Mesenchymal stem cell (in vitro differentiated cells and primary cell): ENCODE measurements around the gene BAZ1B.
"Not testable (repeated sequence)": the region's sequence is repeated elsewhere in the genome, so short reads cannot be mapped to it uniquely, and the experiment has no call there.

ENCODE experiments used
- DNase-seq: peaks from one replicate; pipeline ENCODE4 v3.0.0-alpha.2; 2013
- H2AFZ ChIP-seq: one replicate; pipeline ENCODE4 v1.6.1; 2013; ENCODE audit warnings: low read depth, mild to moderate bottlenecking, control low read depth, inconsistent platforms, low read length, moderate library complexity
- H2AK5ac ChIP-seq: 2 replicates; pipeline ENCODE4 v1.6.1; 2013; ENCODE audit warnings: low read length, moderate library complexity, mild to moderate bottlenecking, inconsistent platforms; ENCODE audit not compliant: severe bottlenecking
- H2BK120ac ChIP-seq: one replicate; pipeline ENCODE4 v1.6.1; 2013; ENCODE audit warnings: low read depth, mild to moderate bottlenecking, inconsistent platforms, low read length, moderate library complexity
- H2BK12ac ChIP-seq, 2 experiments: one replicate each; pipeline ENCODE4 v1.6.1; 2013; ENCODE audit warnings: inconsistent platforms in 2 of 2, low read length in 2 of 2, mild to moderate bottlenecking in 2 of 2, moderate library complexity in 2 of 2, control low read depth in 1 of 2
- H2BK15ac ChIP-seq: one replicate; pipeline ENCODE4 v1.6.1; 2013; ENCODE audit warnings: mild to moderate bottlenecking, low read depth, inconsistent platforms; ENCODE audit not compliant: poor library complexity, severe bottlenecking
- H2BK5ac ChIP-seq: 2 replicates; pipeline ENCODE4 v1.6.1; 2013; ENCODE audit warnings: low read depth, mild to moderate bottlenecking, low read length, control low read depth, inconsistent platforms; ENCODE audit not compliant: poor library complexity, severe bottlenecking
- H3K14ac ChIP-seq, 2 experiments: one replicate each; pipeline ENCODE4 v1.6.1; 2013; ENCODE audit warnings: inconsistent platforms in 2 of 2, low read length in 2 of 2, control low read depth in 1 of 2, mild to moderate bottlenecking in 1 of 2, moderate library complexity in 1 of 2
- H3K18ac ChIP-seq, 2 experiments: one replicate each; pipeline ENCODE4 v1.6.1; 2013; ENCODE audit warnings: inconsistent platforms in 2 of 2, low read length in 2 of 2, control low read depth in 1 of 2, low read depth in 1 of 2, mild to moderate bottlenecking in 1 of 2
- H3K23ac ChIP-seq, 2 experiments: one replicate each; pipeline ENCODE4 v1.6.1; 2013; ENCODE audit warnings: inconsistent platforms in 2 of 2, low read length in 2 of 2, mild to moderate bottlenecking in 2 of 2, moderate library complexity in 2 of 2, control low read depth in 1 of 2
- H3K27ac ChIP-seq: 2 replicates; pipeline ENCODE4 v1.5.1; 2013; ENCODE audit warnings: mild to moderate bottlenecking, moderate library complexity, low read length, control low read depth, inconsistent platforms; ENCODE audit not compliant: poor library complexity, severe bottlenecking
- H3K27me3 ChIP-seq, 2 experiments: 2 replicates each; pipeline versions ENCODE4 v1.6.1 to v1.7.0; 2013; ENCODE audit warnings: low read length in 2 of 2, mild to moderate bottlenecking in 2 of 2, moderate library complexity in 2 of 2, control low read depth in 1 of 2, inconsistent platforms in 1 of 2; ENCODE audit not compliant: control insufficient read depth in 1 of 2, insufficient read depth in 1 of 2
- H3K36me3 ChIP-seq, 2 experiments: 2 replicates each; pipeline versions ENCODE4 v1.6.1 to v1.7.0; 2013; ENCODE audit warnings: low read length in 2 of 2, control low read depth in 1 of 2, inconsistent platforms in 1 of 2, low read depth in 1 of 2, mild to moderate bottlenecking in 1 of 2; ENCODE audit not compliant: insufficient read depth in 2 of 2, control insufficient read depth in 1 of 2
- H3K4ac ChIP-seq, 2 experiments: one replicate each; pipeline ENCODE4 v1.6.1; 2013; ENCODE audit warnings: inconsistent platforms in 2 of 2, low read length in 2 of 2, mild to moderate bottlenecking in 2 of 2, moderate library complexity in 2 of 2, control low read depth in 1 of 2, low read depth in 1 of 2
- H3K4me1 ChIP-seq: 2 replicates; pipeline ENCODE4 v1.6.1; 2013; ENCODE audit warnings: low read depth, low read length, control low read depth; ENCODE audit not compliant: control insufficient read depth, insufficient read depth
- H3K4me2 ChIP-seq: 2 replicates; pipeline ENCODE4 v1.6.1; 2013; ENCODE audit warnings: low read length, mild to moderate bottlenecking, inconsistent platforms; ENCODE audit not compliant: poor library complexity, severe bottlenecking
- H3K4me3 ChIP-seq, 2 experiments: 2 replicates each; pipeline versions ENCODE4 v1.5.1 to v1.7.0; 2013; ENCODE audit warnings: low read length in 2 of 2, mild to moderate bottlenecking in 2 of 2, control low read depth in 1 of 2, low read depth in 1 of 2; ENCODE audit not compliant: insufficient read depth in 1 of 2
- H3K79me1 ChIP-seq: replicated peaks from 2 replicates; pipeline ENCODE4 v1.6.1; 2013; ENCODE audit warnings: mild to moderate bottlenecking, control low read depth, low read length, inconsistent platforms; ENCODE audit not compliant: poor library complexity, severe bottlenecking
- H3K9ac ChIP-seq: 2 replicates; pipeline ENCODE4 v1.7.0; 2013; ENCODE audit warnings: mild to moderate bottlenecking, low read length, moderate library complexity
- H3K9me3 ChIP-seq: 2 replicates; pipeline ENCODE4 v1.7.0; 2013; ENCODE audit warnings: mild to moderate bottlenecking, low read length; ENCODE audit not compliant: control insufficient read depth
- H4K8ac ChIP-seq: one replicate; pipeline ENCODE4 v1.6.1; 2013; ENCODE audit warnings: inconsistent platforms, mild to moderate bottlenecking, low read length, moderate library complexity
- H4K91ac ChIP-seq: one replicate; pipeline ENCODE4 v1.6.1; 2013; ENCODE audit warnings: mild to moderate bottlenecking, low read length, inconsistent platforms
- WGBS: methylation state at CpG from one replicate; pipeline ENCODE4 v1.1.7; 2013; ENCODE audit warnings: mixed read lengths; 5-methylcytosine and 5-hydroxymethylcytosine counted together

BAZ1B gene

DNA sequence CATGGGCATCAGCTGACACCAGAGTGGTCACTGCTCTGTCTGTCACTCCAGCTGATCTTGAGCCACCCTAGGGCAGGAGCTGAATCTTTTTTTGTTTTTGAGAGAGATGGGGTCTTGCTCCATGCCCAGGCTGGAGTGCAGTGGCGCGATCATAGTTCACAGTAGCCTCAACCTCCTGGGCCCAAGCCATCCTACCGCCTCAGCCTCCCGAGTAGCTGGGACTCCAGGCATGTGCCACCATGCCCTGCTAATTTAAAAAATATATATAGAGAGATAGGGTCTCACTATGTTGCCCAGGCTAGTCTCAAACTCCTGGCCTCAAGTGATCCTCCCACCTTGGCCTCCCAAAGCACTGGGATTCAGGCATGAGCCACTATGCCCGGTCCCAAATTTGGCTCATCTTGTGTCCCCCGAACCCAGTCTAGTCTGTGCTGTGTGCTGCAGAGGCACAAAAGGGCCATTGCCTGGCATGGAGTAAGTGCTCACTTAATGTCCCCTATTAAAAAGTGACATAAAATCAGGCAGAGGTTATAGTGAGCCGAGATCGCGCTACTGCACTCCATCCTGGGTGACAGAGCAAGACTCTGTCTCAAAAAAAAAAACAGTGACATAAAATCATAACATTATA, 96.6 kb downstream of the BAZ1B start:
- H2AFZ ChIP-seq: no peak overlapping the region
- H3K4me1 ChIP-seq: peaks cover 7% of the 10 kb centered on the region
- H3K9ac ChIP-seq: no peak overlapping the region
- peaks cover 0 to 25% of the 10 kb centered on the region in 2 experiments for H3K27me3 ChIP-seq
- no peak overlapping the region for H2BK120ac ChIP-seq
- H3K9me3 ChIP-seq: no peaks in the 10 kb centered on the region
- no peak overlapping the region for H3K14ac ChIP-seq
- no peak overlapping the region for H4K8ac ChIP-seq
- no peak for DNase-seq
- no peak overlapping the region for H3K4me2 ChIP-seq
- H2AK5ac ChIP-seq: no peak overlapping the region
- no peak overlapping the region for H3K23ac ChIP-seq
- no peak overlapping the region for H4K91ac ChIP-seq
- no peak overlapping the region for H3K4ac ChIP-seq
- no peak overlapping the region for H3K18ac ChIP-seq
- H2BK15ac ChIP-seq: no peak overlapping the region
- H2BK12ac ChIP-seq: no peak overlapping the region
- H2BK5ac ChIP-seq: no peak overlapping the region
- no peaks in the 10 kb centered on the region for H3K36me3 ChIP-seq
- H3K4me3 ChIP-seq: no peak overlapping the region
- 100% methylated on average over 8 of the region's 9 CpGs for WGBS
- H3K79me1 ChIP-seq: no peaks in the 10 kb centered on the region
- H3K27ac ChIP-seq: no peak overlapping the region

DNA sequence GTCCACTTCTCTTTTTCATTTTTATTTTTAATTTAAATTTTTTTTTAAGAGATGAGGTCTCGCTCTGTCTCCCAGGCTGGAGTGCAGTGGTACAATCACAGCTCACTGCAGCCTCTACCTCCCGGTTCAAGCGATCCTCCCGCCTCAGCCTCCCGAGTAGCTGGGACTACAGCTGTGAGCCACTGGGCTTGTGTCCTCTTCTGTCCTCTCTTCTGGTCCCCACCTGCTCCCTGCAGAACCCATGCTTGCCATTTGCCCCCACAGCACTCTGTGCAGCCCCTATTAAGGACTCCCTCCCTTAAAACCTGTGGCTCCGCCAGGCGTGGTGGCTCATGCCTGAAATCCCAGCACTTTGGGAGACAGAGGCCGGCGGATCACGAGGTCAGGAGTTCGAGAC, 97.6 kb downstream of the BAZ1B start:
- Histone ChIP-seq H3K14ac (no peak overlapping the region), H3K4me1 (peaks cover 10% of the 10 kb centered on the region), H3K18ac (no peak overlapping the region), H3K9ac (peak overlapping the region; percentile 77), H3K23ac (no peak overlapping the region), H3K36me3 (no peaks in the 10 kb centered on the region), H3K4me3 (no peak overlapping the region), H2AK5ac (no peak overlapping the region), H3K4ac (no peak overlapping the region), H2BK15ac (no peak overlapping the region), H3K4me2 (peak overlapping the region; percentile 79), H3K79me1 (no peaks in the 10 kb centered on the region), H2BK120ac (no peak overlapping the region), H2BK5ac (no peak overlapping the region), H2AFZ (no peak overlapping the region), H4K91ac (peak overlapping the region; percentile 54), H3K9me3 (no peaks in the 10 kb centered on the region), H3K27ac (no peak overlapping the region), H4K8ac (peak overlapping the region; percentile 59), H2BK12ac (no peak overlapping the region), H3K27me3 (peaks cover 0 to 23% of the 10 kb centered on the region in 2 experiments)
- no peak for DNase-seq
- WGBS: 93% methylated on average over 11 of the region's 11 CpGs

DNA sequence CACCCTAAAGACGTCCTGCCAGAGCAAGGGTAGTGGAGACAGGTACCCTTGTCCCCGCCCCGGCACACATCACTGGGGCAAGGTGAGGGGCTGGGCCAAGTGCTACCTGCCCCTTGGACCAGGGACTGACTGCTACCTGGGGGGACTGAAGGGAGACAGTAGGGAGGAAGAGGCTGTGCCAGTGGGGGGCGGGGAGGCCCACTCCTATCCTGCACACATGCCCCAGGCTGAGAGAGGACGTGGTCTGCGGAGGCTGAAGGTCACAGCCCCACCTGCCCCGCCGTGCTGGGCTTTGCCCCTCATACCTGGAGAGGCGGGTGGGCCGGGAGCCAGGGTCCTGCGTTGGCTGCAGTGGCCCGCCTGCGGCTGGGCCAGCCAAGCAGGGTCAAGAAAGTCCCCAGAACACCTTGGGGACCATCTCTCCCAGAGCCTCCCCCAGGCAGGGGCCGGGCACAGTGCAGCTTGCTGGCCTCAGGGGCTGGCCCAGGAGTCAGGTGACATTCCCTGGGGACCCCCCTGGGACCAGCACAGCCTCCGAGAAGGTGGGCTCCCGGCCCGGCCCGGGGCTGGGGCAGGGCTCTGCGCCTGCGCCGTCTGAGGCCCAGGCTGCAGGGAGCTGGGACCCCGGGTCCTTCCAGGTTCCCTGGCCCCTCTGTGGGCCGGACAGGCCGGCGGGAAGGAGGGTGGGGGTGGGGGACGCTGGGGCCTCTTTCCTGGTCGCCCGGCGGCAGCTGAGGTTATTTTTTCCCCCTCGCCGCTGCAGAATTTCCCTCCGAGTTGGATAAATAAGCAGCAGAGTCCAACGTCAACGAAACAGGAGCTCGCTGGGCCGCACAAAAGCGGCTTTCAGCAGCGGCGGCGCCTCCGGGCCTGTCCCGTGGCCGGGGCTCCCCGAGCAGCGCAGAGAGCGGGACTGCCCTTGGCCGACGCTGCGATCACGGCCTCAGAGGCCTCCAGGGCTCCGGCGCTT, 98.3 kb downstream of the BAZ1B start:
- Histone ChIP-seq H2BK12ac (peak overlapping the region in 1 of 2 experiments; percentile 25), H3K23ac (no peak overlapping the region), H3K27ac (no peak overlapping the region), H2BK15ac (peak overlapping the region; percentile 63), H2AK5ac (no peak overlapping the region), H3K4me3 (no peak overlapping the region), H2BK5ac (no peak overlapping the region), H3K9ac (peak overlapping the region; percentile 77), H3K79me1 (no peaks in the 10 kb centered on the region), H3K4me1 (peaks cover 10% of the 10 kb centered on the region), H3K18ac (peak overlapping the region; percentile 35 to 86), H4K91ac (peak overlapping the region; percentile 54), H2BK120ac (peak overlapping the region; percentile 87), H3K4ac (peak overlapping the region in 1 of 2 experiments; percentile 62), H3K27me3 (peaks cover 0 to 16% of the 10 kb centered on the region in 2 experiments), H3K4me2 (peak overlapping the region; percentile 79), H3K9me3 (no peaks in the 10 kb centered on the region), H2AFZ (peak overlapping the region; percentile 46), H3K36me3 (no peaks in the 10 kb centered on the region), H4K8ac (peak overlapping the region; percentile 90), H3K14ac (no peak overlapping the region)
- peak; percentile 44 for DNase-seq
- 24% methylated on average over 38 of the region's 52 CpGs for WGBS

DNA sequence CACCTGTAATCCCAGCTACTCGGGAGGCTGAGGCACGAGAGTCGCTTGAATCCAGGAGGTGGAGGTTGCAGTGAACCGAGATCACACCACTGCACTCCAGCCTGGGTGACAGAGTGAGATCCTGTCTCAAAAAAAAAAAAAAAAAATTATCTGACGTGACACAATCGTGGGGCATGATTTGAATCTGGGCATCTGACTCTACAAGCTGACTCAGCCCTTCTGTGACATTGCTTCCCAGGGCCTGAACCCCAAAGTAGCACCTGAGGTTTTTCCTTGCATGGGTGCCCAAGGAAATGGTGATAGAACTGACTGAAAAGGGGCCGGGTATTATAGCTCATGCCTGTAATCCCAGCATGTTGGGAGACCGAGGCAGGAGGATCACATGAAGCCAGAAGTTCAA, 101.5 kb downstream of the BAZ1B start:
- not testable (repeated sequence) for H3K9me3 ChIP-seq, H3K9ac ChIP-seq, H3K27ac ChIP-seq, H3K18ac ChIP-seq, H3K14ac ChIP-seq, H3K4ac ChIP-seq, H2BK12ac ChIP-seq, DNase-seq, H2BK15ac ChIP-seq, H3K4me3 ChIP-seq, H2BK120ac ChIP-seq, H3K27me3 ChIP-seq, H2AK5ac ChIP-seq, H2BK5ac ChIP-seq, H2AFZ ChIP-seq, H3K4me2 ChIP-seq, H3K79me1 ChIP-seq, H3K23ac ChIP-seq, H4K8ac ChIP-seq, H4K91ac ChIP-seq, H3K36me3 ChIP-seq
- H3K4me1 ChIP-seq: peaks cover 11% of the 10 kb centered on the region
- 87% methylated on average over 8 of the region's 8 CpGs for WGBS
